Hematopoietic multipotent progenitor cell (in vitro differentiated cells): Measurements from ENCODE around the gene CST7. TPM values are rescaled to one million over a fixed set of nuclear protein-coding genes. Genes with fewer than 3 reads are reported as not detected.

Experiments
- DNase-seq, 3 donors: peaks; one replicate each; pipeline ENCODE4 v3.0.0-alpha.2; 2011 to 2015; ENCODE audit warnings: low read depth in 2 of 3, low spot score in 2 of 3
- total RNA-seq: library from RNA; depleted of rRNA; stranded (reverse); fragments of >200 nt; gene quantifications from one replicate; pipeline ENCODE4 v1.2.3, GENCODE V29; 2012

CST7 gene
- total RNA-seq, 1 donor = 18.6 TPM

DNA sequence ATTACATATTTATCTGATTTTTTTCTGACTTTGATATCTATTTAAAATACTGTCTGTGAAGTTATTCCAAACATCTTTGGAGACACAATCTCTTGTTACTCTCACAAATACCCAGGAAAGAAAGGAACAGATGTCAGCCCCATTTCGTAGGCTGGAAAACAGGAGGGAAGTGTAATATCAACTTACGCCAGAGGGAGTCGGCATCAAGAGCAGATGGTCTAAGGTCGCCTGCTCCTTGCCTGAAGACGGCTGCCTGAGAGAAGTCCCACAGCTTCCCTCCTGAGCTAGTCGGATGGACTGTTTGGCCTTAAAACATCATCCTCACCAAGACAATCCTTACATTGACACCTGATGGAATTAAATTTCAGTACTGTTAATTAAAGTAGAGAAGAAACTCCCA, 13.4 kb downstream of the CST7 start:
- DNase-seq = no peak

GRCh38 chr20:24963672-24964505, 14.8 kb downstream of the CST7 start:
- DNase-seq = no peak

DNA sequence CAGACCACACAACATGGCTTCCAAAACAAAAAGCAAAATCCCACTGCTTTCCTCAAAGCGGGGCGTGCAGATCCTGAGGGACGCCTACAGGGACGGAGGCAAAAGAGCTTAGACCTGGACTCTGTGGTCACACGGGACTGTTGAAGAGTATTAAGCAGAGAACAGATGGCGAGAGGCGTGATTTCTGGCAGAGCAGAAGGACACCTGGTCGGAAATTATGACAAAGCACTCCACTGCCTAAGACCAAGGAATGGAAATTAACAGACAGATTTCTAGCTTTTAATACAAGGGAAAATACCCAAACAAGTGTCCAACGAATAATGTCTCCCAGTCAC, 15.4 kb downstream of the CST7 start:
- DNase-seq = no peak

- DNase-seq = no peak
These were observed 16.2 kb downstream of the CST7 start for GRCh38 chr20:24965065-24965919.

- no peak for DNase-seq
These were observed 17.4 kb downstream of the CST7 start for GRCh38 chr20:24966317-24967012.

GRCh38 chr20:24968278-24968800, 19.3 kb downstream of the CST7 start:
- no peak for DNase-seq

DNA sequence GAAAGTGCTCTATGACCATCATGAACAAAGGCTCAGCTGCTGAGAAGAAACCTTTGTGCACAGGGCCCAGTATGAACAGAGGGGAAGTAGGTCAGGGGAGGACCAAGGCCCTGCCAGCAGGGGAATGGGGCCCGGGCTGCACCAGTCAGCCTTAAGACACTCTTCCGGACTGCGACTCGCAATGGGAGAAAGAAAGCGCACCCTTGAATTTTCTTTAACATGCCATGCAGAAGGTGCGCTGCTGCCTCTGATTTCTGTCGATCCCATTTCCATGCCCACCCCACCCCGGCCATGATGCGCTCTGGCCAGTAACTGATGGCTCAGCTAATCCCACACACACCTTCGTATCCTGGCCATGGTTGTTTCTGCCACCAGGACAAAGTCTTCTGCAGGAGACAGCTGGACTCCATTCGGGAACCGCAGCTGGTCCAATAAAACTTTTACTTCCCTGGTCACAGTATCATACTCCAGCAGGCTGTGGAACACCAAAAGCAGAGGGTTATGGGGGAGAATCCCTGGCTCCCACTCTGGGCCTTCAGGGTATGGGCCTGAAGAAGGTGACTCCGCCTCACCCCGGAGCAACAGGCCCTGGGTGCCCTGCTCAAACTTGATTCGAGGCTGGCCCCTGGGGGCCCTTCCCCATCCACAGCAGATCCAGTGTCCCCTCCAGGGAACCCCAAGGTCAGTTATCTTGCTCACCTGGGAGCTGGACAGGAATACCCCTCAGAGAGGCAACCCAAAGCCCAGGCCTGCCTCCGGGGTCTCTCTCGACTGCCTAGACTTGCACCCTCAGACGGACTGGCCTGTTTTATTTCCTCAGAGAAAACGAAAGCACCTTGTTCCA, 20.3 kb downstream of the CST7 start:
- no peak for DNase-seq

DNA sequence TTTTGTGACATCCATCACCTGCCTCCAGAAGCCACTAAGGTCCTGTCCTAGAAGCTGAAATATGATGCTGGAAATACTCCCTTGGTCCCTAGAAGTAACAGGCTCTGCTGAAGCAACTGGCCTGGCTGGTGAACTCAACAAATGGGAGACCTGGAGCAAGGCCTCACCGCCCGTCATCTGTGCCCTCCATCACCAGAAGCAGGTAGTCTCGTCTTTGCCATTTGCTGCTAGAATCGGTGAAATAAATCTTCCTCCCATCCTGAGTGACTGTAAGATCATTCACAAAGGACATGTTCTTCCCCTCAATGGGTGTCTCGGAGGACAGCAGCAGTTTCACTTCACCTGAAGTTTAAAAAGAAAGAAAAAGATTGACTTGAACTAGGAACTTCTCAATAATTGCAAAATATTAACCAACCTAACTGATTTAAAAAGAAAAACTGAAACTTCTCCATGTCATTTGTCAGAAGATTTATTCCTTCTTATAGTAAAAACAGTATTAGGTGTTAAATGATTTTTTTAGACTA, 21.0 kb downstream of the CST7 start:
- DNase-seq = no peak

DNA sequence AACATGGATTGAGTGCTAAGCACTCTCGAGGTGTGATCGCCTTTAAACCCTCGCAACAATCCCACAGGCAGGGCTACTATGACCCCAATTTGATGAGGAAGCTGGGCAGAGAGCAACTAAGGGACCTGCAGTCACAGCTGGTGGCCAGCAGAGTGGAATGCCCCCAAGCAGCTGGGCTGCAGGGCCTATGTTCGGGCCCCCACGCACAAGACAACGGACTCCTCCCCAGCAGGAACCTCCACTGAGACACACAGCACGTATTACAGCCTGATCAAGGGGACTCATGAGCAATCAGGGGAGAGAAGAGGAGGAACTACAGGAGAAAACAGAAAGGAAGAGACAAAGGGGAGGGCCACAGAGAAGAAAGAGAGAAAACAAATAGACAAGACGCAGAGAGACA, 21.7 kb downstream of the CST7 start:
- no peak for DNase-seq

- DNase-seq = no peak
These were observed 22.5 kb downstream of the CST7 start for GRCh38 chr20:24971376-24972101.

- no peak for DNase-seq
These were observed 23.3 kb downstream of the CST7 start for GRCh38 chr20:24972341-24972740.

DNA sequence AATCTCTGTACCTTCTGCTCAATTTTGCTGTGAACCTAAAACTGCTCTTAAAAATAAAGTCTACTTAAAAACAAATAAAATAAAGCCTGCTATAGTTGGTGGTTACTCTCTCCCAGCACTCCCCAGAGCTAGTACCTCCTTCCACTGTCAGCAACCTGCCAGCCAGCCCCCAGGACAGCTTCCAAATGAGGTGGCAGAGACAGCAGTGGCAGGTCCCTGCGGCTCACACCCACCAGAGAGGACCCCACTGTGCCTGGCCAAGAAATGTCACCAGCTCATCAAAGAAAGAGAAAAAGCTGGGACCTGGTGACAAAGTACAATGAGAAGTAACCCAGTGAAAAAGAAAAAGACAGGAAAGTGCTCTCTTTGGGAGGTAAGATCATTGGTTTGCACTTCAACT, 28.3 kb downstream of the CST7 start:
- DNase-seq = no peak

DNA sequence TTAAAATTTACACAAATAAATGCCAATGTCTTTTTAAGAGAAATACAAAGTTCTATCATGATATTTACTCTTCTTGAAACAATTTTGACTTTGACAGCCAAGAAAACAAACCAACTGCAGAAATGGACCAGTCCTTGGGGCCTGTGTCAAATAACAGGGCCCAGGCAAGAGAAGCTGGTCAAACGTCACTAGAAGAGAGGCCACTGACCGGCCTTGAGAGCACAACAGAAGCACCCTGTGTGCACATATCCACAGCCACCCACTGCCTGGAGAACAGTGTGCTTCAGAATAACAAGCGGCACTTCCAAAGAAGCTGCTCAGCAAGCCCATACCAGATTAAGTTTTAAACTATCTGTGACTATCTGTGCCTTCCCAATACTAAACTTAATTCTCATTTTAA, 28.7 kb downstream of the CST7 start:
- DNase-seq = no peak

- DNase-seq = no peak
These were observed 29.4 kb downstream of the CST7 start for GRCh38 chr20:24978513-24978912.

DNA sequence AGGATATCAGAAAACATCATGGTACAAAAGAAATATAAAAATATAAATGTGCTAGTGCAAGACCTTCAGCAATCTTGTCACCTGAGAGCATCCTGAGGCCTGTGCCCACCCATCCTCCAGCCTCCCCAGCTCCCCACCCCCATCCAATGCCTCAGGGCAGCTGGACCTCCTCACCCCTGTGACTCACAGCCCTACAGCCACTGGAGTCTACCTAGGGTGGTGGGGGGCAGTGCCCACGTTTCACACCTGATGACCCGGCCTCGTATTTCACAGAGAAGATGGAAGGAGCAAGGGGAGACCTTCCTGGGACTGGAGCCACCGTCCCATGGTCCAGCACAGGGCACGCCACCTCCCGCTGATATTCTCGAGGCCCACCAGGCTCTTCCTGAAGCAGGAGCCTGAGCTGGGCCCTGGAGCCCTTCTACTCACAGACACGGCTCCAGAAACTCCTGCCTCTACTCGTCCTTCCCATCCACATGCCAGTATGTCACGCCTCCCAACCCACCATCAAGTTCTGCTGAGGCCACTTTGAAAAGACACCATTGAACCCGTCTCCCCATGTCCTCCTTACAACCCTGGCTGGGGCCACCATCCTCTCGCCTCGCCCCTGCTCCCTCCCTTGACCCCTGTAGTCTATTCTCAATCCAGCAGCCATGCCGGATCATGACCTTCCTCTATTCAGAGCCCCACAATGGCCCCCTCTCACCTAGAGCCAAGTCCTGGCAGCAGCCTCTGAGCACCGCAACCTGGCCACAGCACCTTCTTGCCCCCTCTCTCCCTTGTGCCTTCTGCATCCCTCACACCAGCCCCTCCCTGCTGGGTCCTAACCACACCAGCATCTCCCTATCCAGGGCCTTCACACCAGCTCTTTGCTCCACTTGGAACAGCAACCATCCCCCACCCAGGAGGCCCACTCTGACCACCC, 30.2 kb downstream of the CST7 start:
- DNase-seq = no peak

DNA sequence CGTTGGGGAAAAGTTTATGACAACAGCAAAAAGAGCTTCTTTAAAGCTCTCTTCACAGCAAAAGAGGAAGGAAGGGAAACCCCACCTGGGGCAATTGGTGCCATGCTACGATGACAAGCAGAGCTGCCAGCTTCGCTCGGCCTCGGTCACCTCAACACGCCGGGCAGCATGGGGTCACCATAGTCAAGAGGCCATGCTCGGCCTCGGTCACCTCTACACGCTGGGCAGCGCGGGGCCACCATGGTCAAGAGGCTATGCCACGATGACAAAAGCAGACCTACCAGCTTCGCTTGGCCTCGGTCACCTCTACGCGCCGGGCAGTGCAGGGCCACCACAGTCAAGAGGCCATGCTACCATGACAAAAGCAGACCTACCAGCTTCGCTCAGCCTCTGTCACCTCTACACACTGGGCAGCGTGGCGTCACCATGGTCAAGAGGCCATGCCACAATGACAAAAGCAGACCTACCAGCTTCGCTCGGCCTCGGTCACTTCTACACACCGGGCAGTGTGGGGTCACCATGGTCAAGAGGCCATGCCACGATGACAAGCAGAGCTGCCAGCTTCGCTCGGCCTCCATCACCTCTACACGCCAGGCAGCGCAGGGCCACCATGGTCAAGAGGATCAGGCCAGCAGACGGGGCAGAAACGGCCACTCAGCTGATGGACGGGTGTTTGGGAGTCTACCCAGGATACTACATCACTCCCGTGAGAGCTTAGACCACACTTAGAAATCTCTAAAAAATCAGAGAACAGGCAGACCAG, 31.4 kb downstream of the CST7 start:
- DNase-seq = peak in 1 of 3 donors; percentile 21

- no peak for DNase-seq
These were observed 32.2 kb downstream of the CST7 start for GRCh38 chr20:24981282-24981681.

- DNase-seq = peak in 2 of 3 donors; percentile 12 to 19
These were observed 32.7 kb downstream of the CST7 start for GRCh38 chr20:24981790-24982189.
